Psoas muscle (tissue), 8 donors: ENCODE measurements around the gene RDX. TPM values are rescaled to one million over a fixed set of nuclear protein-coding genes. Genes with fewer than 3 reads are reported as not detected.

Experiments used
- ATAC-seq, 4 donors: fragments of 200-7000 bp; cut with Tn5 transposase; one replicate each; pipeline ENCODE4 v1.9.1; 2020; ENCODE audit warnings: moderate library complexity in 3 of 4, mild to moderate bottlenecking in 2 of 4
- DNase-seq, 2 donors: peaks; one replicate each; pipeline ENCODE4 v3.0.0-alpha.2; 2020
- H3K27ac ChIP-seq: fragments of 200-600 bp; one replicate; pipeline ENCODE4 v1.8.0; 2022
- H3K27me3 ChIP-seq, 3 donors: fragments of 200-600 bp in 1 of 3; one replicate each; pipeline versions ENCODE4 v1.6.1 to v1.8.0; 2013 to 2022; ENCODE audit warnings: low read length in 2 of 3, mild to moderate bottlenecking in 2 of 3, moderate library complexity in 1 of 3; ENCODE audit not compliant: insufficient read depth in 3 of 3
- H3K36me3 ChIP-seq, 2 donors: fragments of 200-600 bp in 1 of 2; one replicate each; pipeline versions ENCODE4 v1.6.1 to v1.8.0; 2013 to 2022; ENCODE audit warnings: low read depth in 1 of 2, mild to moderate bottlenecking in 1 of 2, moderate library complexity in 1 of 2; ENCODE audit not compliant: insufficient read depth in 1 of 2
- H3K4me1 ChIP-seq: fragments of 200-600 bp; one replicate; pipeline ENCODE4 v1.8.0; 2022
- H3K4me3 ChIP-seq: fragments of 200-600 bp; one replicate; pipeline ENCODE4 v1.8.0; 2022; ENCODE audit warnings: mild to moderate bottlenecking
- H3K9me3 ChIP-seq: fragments of 200-600 bp; one replicate; pipeline ENCODE4 v1.8.0; 2022
- CTCF ChIP-seq: fragments of 200-600 bp; IDR thresholded peaks from one replicate; pipeline ENCODE4 v1.8.0; 2022; ENCODE audit warnings: antibody characterized with exemption
- WGBS, 3 donors: extraction: QIAGEN DNeasy Blood & Tissue Kit; methylation state at CpG; one replicate each; pipeline versions ENCODE4 v1.1.6 to v1.1.7; 2013; 5-methylcytosine and 5-hydroxymethylcytosine counted together
- intact Hi-C, 2 donors: fragments of 100-400 bp; cut with DNase I; formaldehyde crosslinking; loops; one replicate each; pipeline versions ENCODE4 v1.11.0 to v1.14.2; 2022
- polyA plus RNA-seq, 3 donors: library from polyadenylated mRNA; stranded (reverse); fragments of 200-250 nt; gene quantifications; one replicate each; pipeline ENCODE4 v1.2.3, GENCODE V29; 2013
- total RNA-seq, 4 donors: library from RNA; stranded (reverse); fragmentation: NEBNext Ultra II Directional in 2 of 4; extraction: Animal tissue kit (Norgen Biotek cat#: 25700) in 2 of 4; gene quantifications; one replicate each; pipeline versions ENCODE4 v1.2.1 to v1.2.4, GENCODE V29; 2021 to 2023
- donor health status: healthy with polysubstance abuse.
- donor health status: DM: no; HTN: no; CAD: no; lungs with moderate emphysema.
- donor health status: Bipolar disorder and iron deficiency.
- donor health status: healthy.
- donor health status: DM: yes; HTN: yes; CAD: no.
- donor health status: DM: no; HTN: no; CAD: no.
- donor health status: DM: no; HTN: no; CAD: no.
- donor health status: DM: yes; HTN: yes; CAD: no.

Gene RDX
- total and polyA plus RNA-seq, 7 donors = 27.8 to 206 (median 115) TPM

GRCh38 chr11:110125632-110126031 lies 170.8 kb downstream of the RDX start:
- H3K4me3 ChIP-seq = no peak overlapping the region
- no peaks in the 10 kb centered on the region for H3K36me3 ChIP-seq
- peaks cover 23% of the 10 kb centered on the region for H3K4me1 ChIP-seq
- 88 to 92% (median 90%) methylated on average over 4 of the region's 4 CpGs for WGBS, 3 donors
- DNase-seq = no peak
- no peaks in the 10 kb centered on the region for H3K27me3 ChIP-seq
- intact Hi-C loops = no loop called here
- TF ChIP-seq CTCF = no peak
- H3K9me3 ChIP-seq = no peaks in the 10 kb centered on the region
- ATAC-seq = peak; percentile 40 to 80 (median 70)
- H3K27ac ChIP-seq = no peak overlapping the region

Other genes starting within 250 kb of the RDX start
- 10 to 100 TPM; 17.5 to 27.4 (median 20.7) TPM for gene ZC3H12C, start 203.2 kb downstream of the RDX start, total RNA-seq
- gene ZC3H12C, start 203.2 kb downstream of the RDX start, polyA plus RNA-seq = 1 to 10 TPM; 2.3 to 10.0 (median 2.5) TPM
- gene FDX1, start 133.3 kb upstream of the RDX start, total RNA-seq = 10 to 100 TPM; 14.0 to 23.7 (median 15.6) TPM
- gene FDX1, start 133.3 kb upstream of the RDX start, polyA plus RNA-seq = 10 to 100 TPM; 13.6 to 20.7 (median 15.2) TPM